ENCODE measurements around the gene TSPAN13.

Gene TSPAN13

GRCh38 chr7:16773884-16774283 lies 20.3 kb downstream of the TSPAN13 start (continued):
- no peak for TF ChIP-seq CSRNP3 (CRISPR knock-in tag; IDR thresholded peaks at IDR 0.05)
- no peak for TF ChIP-seq OSR1 (CRISPR knock-in tag; IDR thresholded peaks at IDR 0.05)
- TF ChIP-seq RARB (CRISPR knock-in tag; IDR thresholded peaks at IDR 0.05): no peak
- TF ChIP-seq ZNF565 (CRISPR knock-in tag; conservative IDR thresholded peaks at IDR 0.05; ENCODE audit: low read depth): no peak
- no peak for TF ChIP-seq ZC3H10 (CRISPR knock-in tag; IDR thresholded peaks at IDR 0.05)
- no peak for TF ChIP-seq ZNF8 (CRISPR knock-in tag; IDR thresholded peaks at IDR 0.05)
- no peak for TF ChIP-seq ESRRG (CRISPR knock-in tag; IDR thresholded peaks at IDR 0.05)
- TF ChIP-seq PATZ1 (CRISPR knock-in tag; IDR thresholded peaks at IDR 0.05; ENCODE audit: borderline replicate concordance): no peak
- TF ChIP-seq ZFP3 (CRISPR knock-in tag; IDR thresholded peaks at IDR 0.05): no peak
- no peak for TF ChIP-seq ZNF70 (CRISPR knock-in tag; IDR thresholded peaks at IDR 0.05)

- TF ChIP-seq PPARA (CRISPR knock-in tag; IDR thresholded peaks at IDR 0.05; ENCODE audit: borderline replicate concordance) (no peak), ZFP3 (CRISPR knock-in tag; IDR thresholded peaks at IDR 0.05) (no peak), BACH2 (CRISPR knock-in tag; IDR thresholded peaks at IDR 0.05; ENCODE audit: borderline replicate concordance) (no peak), PATZ1 (CRISPR knock-in tag; IDR thresholded peaks at IDR 0.05; ENCODE audit: borderline replicate concordance) (no peak), TOX (CRISPR knock-in tag; IDR thresholded peaks at IDR 0.05; ENCODE audit: borderline replicate concordance) (no peak)
- ATAC-seq: no peak
Measured at GRCh38 chr7:16774294-16774693, 20.7 kb downstream of the TSPAN13 start.

- TF ChIP-seq TSHZ2 (CRISPR knock-in tag; IDR thresholded peaks at IDR 0.05): no peak
- TF ChIP-seq CSDC2 (CRISPR knock-in tag; IDR thresholded peaks at IDR 0.05): no peak
- TF ChIP-seq SNAI2 (CRISPR knock-in tag; IDR thresholded peaks at IDR 0.05): no peak
- no peak for TF ChIP-seq BACH2 (CRISPR knock-in tag; IDR thresholded peaks at IDR 0.05; ENCODE audit: borderline replicate concordance)
- no peak for TF ChIP-seq CREB5 (CRISPR knock-in tag; IDR thresholded peaks at IDR 0.05; ENCODE audit: low read depth)
- no peak for TF ChIP-seq ZFP30 (CRISPR knock-in tag; IDR thresholded peaks at IDR 0.05)
- no peak for TF ChIP-seq CSRNP3 (CRISPR knock-in tag; IDR thresholded peaks at IDR 0.05)
- TF ChIP-seq ARNTL (CRISPR knock-in tag; IDR thresholded peaks at IDR 0.05; ENCODE audit: borderline replicate concordance, low read depth): no peak
- TF ChIP-seq ZNF70 (CRISPR knock-in tag; IDR thresholded peaks at IDR 0.05): no peak
- TF ChIP-seq RARB (CRISPR knock-in tag; IDR thresholded peaks at IDR 0.05): no peak
- no peak for TF ChIP-seq ZC3H10 (CRISPR knock-in tag; IDR thresholded peaks at IDR 0.05)
- no peak for TF ChIP-seq ZFP3 (CRISPR knock-in tag; IDR thresholded peaks at IDR 0.05)
- no peak for TF ChIP-seq ZNF8 (CRISPR knock-in tag; IDR thresholded peaks at IDR 0.05)
- TF ChIP-seq PPARA (CRISPR knock-in tag; IDR thresholded peaks at IDR 0.05; ENCODE audit: borderline replicate concordance): no peak
- TF ChIP-seq ZNF565 (CRISPR knock-in tag; conservative IDR thresholded peaks at IDR 0.05; ENCODE audit: low read depth): no peak
- TF ChIP-seq OSR1 (CRISPR knock-in tag; IDR thresholded peaks at IDR 0.05): no peak
- TF ChIP-seq TCF4 (CRISPR knock-in tag; IDR thresholded peaks at IDR 0.05; ENCODE audit: borderline replicate concordance): no peak
- TF ChIP-seq PATZ1 (CRISPR knock-in tag; IDR thresholded peaks at IDR 0.05; ENCODE audit: borderline replicate concordance): no peak
- no peak for TF ChIP-seq ESRRG (CRISPR knock-in tag; IDR thresholded peaks at IDR 0.05)
- no peak for TF ChIP-seq ISL1 (CRISPR knock-in tag; IDR thresholded peaks at IDR 0.05)
- ATAC-seq: no peak
Measured at GRCh38 chr7:16774986-16775385, 21.4 kb downstream of the TSPAN13 start.
